Stomach (tissue), 4 donors: ENCODE measurements around the gene KCNAB2.

Experiments
- CTCF ChIP-seq, 7 experiments: fragments of 450-650 bp in 4 of 7; fragments of 200-600 bp in 3 of 7; sonication (generic) in 3 of 7; IDR thresholded peaks; one replicate each; pipeline ENCODE4 v1.5.1; 2016 to 2019; ENCODE audit warnings: antibody characterized with exemption in 7 of 7, control low read depth in 2 of 7, mild to moderate bottlenecking in 1 of 7
- EP300 ChIP-seq: sonication (generic); formaldehyde crosslinking; IDR thresholded peaks from one replicate; pipeline ENCODE4 v1.6.1; 2017; ENCODE audit warnings: antibody characterized with exemption
- POLR2A ChIP-seq, 4 donors: fragments of 450-650 bp; IDR thresholded peaks; one replicate each; pipeline ENCODE4 v1.6.1; 2016; ENCODE audit warnings: antibody characterized with exemption in 4 of 4, control low read depth in 2 of 4, mild to moderate bottlenecking in 1 of 4, moderate library complexity in 1 of 4
- POLR2AphosphoS5 ChIP-seq, 3 donors: sonication (generic); formaldehyde crosslinking; IDR thresholded peaks; one replicate each; pipeline ENCODE4 v1.6.1; 2016; ENCODE audit warnings: antibody characterized with exemption in 3 of 3

DNA sequence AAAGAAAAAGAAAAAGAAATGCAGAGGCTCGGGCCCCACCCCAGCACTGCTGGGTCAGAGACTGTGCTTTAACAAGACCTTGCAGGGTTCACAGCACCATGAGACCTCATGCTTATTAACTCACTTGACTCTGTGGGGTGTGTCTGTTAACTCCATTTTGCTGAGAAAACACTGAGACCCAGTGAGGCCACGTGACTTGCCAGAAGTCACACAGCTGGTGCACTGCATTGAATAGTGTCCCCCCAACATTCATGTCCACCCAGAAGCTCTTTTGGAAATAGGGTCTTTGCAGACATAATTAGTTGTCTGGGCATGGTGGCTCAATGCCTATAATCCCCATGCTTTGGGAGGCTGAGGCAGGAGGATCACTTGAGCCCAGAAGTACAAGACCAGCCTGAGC, 94.7 kb downstream of the KCNAB2 start:
- TF ChIP-seq EP300 (no peak), CTCF (IDR thresholded peaks at IDR 0.05) (no peak), POLR2A (IDR thresholded peaks at IDR 0.05) (no peak), POLR2AphosphoS5 (IDR thresholded peaks at IDR 0.05) (no peak)
